Measurements from ENCODE around the gene GCM1.
"Not testable (repeated sequence)": the region's sequence is repeated elsewhere in the genome, so short reads cannot be mapped to it uniquely, and the experiment has no call there.

Gene GCM1, protein sequence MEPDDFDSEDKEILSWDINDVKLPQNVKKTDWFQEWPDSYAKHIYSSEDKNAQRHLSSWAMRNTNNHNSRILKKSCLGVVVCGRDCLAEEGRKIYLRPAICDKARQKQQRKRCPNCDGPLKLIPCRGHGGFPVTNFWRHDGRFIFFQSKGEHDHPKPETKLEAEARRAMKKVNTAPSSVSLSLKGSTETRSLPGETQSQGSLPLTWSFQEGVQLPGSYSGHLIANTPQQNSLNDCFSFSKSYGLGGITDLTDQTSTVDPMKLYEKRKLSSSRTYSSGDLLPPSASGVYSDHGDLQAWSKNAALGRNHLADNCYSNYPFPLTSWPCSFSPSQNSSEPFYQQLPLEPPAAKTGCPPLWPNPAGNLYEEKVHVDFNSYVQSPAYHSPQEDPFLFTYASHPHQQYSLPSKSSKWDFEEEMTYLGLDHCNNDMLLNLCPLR

GRCh38 chr6:53148684-53149083, at the start of gene GCM1:
GCM1 (minus strand) TSS chr6:53148841; CDS start chr6:53145632, 3,209 bp downstream.
- DNase-seq (ENCODE audit: low read depth in 2 of 2): no peak

- no peak for DNase-seq (ENCODE audit: low read depth in 2 of 2)
Observed at GRCh38 chr6:53197553-53197952, 48.9 kb upstream of the GCM1 start.

DNA sequence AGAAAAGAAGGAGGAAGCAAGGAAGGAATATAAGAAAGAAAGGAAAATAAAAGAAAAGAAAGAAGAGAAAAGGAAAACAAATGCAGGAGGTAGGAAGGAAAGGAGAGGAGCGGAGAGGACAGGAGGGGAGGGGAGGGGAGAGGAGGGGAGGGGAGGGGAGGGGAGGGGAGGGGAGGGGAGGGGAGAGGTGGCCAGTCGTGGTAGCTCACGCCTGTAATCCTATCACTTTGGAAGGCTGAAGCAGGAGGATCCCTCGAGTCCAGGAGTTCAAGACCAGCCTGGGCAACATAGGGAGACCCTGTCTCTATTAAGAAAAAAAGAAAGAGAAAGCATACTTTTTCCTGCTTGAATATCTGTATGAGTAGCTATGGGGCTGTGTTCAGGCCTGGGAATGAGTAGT, 46.4 kb upstream of the GCM1 start:
- no peak for DNase-seq (ENCODE audit: low read depth in 2 of 2)

- DNase-seq (ENCODE audit: low read depth in 2 of 2): no peak
Observed at GRCh38 chr6:53192682-53193188, 44.1 kb upstream of the GCM1 start.

DNA sequence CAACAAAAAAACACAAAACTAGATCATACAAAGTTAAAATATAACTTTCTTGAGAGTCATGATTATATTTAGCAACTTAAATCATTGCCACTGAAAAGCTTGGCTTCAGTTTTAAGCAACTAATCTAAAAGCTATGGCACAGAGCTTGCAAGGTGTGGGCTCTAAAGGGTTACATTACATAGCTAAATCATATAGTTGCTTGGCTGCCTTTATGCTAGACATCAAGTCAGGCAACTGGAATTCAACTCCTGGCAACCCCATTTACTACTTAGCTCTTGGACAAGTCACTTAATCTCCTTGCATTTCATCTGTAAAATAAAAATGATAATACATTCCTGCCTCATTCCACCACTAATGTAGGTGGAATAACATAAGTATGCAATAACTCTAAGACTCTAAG, 40.9 kb upstream of the GCM1 start:
- DNase-seq (ENCODE audit: low read depth in 2 of 2): peak; percentile 14 to 23

GRCh38 chr6:53188833-53189232, 40.2 kb upstream of the GCM1 start:
- DNase-seq (ENCODE audit: low read depth in 2 of 2): no peak

DNA sequence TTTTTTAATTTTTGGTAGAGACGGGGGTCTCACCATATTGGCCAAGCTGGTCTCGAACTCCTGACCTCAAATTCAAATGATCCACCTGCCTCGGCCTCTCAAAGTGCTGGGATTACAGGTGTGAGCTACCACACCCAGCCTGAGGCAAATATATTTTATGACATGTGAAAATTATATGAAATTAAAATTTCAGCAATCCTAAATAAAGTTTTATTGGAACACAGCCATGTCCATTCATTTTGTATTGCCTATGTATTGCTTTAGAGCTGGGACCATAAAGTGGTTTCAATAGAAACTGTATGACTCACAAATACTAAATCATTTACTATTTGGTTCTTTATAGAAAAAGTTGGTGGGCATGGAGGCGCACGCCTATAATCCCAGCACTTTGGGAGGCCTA, 32.0 kb upstream of the GCM1 start:
- no peak for DNase-seq (ENCODE audit: low read depth in 2 of 2)

GRCh38 chr6:53179961-53180651, 31.5 kb upstream of the GCM1 start:
- DNase-seq (ENCODE audit: low read depth in 2 of 2): no peak

GRCh38 chr6:53178837-53179432, 30.3 kb upstream of the GCM1 start:
- DNase-seq (ENCODE audit: low read depth in 2 of 2): no peak

GRCh38 chr6:53175027-53175426, 26.4 kb upstream of the GCM1 start:
- DNase-seq (ENCODE audit: low read depth in 2 of 2): no peak

- DNase-seq (ENCODE audit: low read depth in 2 of 2): no peak
Observed at GRCh38 chr6:53172468-53172803, 23.8 kb upstream of the GCM1 start.

GRCh38 chr6:53171605-53172467, 23.2 kb upstream of the GCM1 start:
- DNase-seq (ENCODE audit: low read depth in 2 of 2): peak; percentile 39 to 40

GRCh38 chr6:53168516-53169267, 20.1 kb upstream of the GCM1 start:
- DNase-seq (ENCODE audit: low read depth in 2 of 2): peak; percentile 31 to 37

GRCh38 chr6:53165293-53165692, 16.7 kb upstream of the GCM1 start:
- peak; percentile 7 to 12 for DNase-seq (ENCODE audit: low read depth in 2 of 2)

- no peak for DNase-seq (ENCODE audit: low read depth in 2 of 2)
Observed at GRCh38 chr6:53162606-53163005, 14.0 kb upstream of the GCM1 start.

GRCh38 chr6:53161481-53162009, 12.9 kb upstream of the GCM1 start:
- DNase-seq (ENCODE audit: low read depth in 2 of 2): no peak

DNA sequence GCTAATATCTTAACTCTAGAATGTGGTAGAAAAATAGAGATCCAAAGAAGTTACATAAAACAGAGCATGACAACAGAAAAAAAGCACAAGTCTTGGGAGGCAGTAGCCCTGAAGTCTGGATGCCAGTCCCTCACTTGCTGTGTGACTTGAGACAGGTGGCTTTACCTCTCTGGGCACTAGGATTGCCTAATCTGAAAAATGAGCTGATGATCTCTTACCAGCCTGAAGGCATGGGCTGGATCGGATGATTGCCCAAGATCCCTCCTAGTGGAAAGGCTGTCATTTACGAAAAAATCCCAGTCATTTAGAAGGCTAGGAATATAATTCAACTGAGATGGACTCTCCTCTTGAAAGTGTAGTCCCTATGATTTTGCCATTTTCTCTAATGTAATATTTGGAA, 10.9 kb upstream of the GCM1 start:
- no peak for DNase-seq (ENCODE audit: low read depth in 2 of 2)

DNA sequence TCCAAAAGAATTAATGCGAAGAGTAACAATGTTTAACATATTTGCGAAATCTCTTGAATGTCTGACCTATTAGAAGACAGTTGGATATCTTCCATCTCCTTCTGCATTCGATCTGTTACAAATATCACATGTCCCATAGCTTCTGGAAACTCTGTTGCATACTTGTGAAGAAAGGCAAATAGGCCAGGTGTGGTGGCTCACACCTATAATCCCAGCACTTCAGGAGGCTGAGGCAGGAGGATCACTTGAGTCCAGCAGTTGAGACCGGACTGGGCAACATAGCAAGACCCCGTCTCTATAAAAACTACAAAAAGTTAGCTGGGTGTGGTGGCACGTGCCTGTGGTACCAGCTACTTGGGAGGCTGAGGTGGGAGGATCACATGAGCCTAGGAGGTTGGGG, 9.4 kb upstream of the GCM1 start:
- DNase-seq (ENCODE audit: low read depth in 2 of 2): not testable (repeated sequence)

DNA sequence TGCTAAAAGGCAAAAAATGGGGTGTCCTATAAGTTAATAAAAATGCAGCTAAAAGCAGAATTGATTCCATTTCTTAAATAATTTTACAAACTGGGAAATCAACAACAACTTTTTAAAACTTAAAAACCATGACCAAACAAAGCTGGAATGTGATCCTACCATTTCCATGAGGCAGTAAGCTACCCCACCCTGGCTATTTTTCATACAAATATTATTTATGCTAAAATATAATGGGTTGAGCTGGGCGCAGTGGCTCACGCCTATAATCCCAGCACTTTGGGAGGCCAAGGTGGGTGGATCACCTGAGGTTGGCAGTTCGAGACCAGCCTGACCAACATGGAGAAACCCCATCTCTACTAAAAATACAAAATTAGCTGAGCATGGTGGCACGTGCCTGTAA, 6.6 kb upstream of the GCM1 start:
- not testable (repeated sequence) for DNase-seq (ENCODE audit: low read depth in 2 of 2)

GRCh38 chr6:53154794-53155193, 6.2 kb upstream of the GCM1 start:
- DNase-seq (ENCODE audit: low read depth in 2 of 2): no peak

GRCh38 chr6:53154071-53154470, 5.4 kb upstream of the GCM1 start:
- DNase-seq (ENCODE audit: low read depth in 2 of 2): no peak
